ENCODE measurements around the gene PARD3B.

Gene PARD3B

GRCh38 chr2:204544961-204545860, at the start of gene PARD3B:
TSS of gene PARD3B (plus strand) at chr2:204545475. CDS start at chr2:204546000, 525 bp downstream.
- no peak for DNase-seq

GRCh38 chr2:204496779-204497178, 48.5 kb upstream of the PARD3B start:
- no peak for DNase-seq

GRCh38 chr2:204497855-204498254, 47.4 kb upstream of the PARD3B start:
- DNase-seq: no peak

GRCh38 chr2:204498291-204498690, 47.0 kb upstream of the PARD3B start:
- DNase-seq: no peak

- DNase-seq: no peak
These were observed 41.4 kb upstream of the PARD3B start for GRCh38 chr2:204503869-204504268.

GRCh38 chr2:204504594-204504993, 40.7 kb upstream of the PARD3B start:
- no peak for DNase-seq

GRCh38 chr2:204505488-204505887, 39.8 kb upstream of the PARD3B start:
- DNase-seq: no peak

GRCh38 chr2:204505946-204506345, 39.3 kb upstream of the PARD3B start:
- DNase-seq: no peak

GRCh38 chr2:204507636-204508035, 37.6 kb upstream of the PARD3B start:
- no peak for DNase-seq

GRCh38 chr2:204510709-204511420, 34.4 kb upstream of the PARD3B start:
- no peak for DNase-seq

GRCh38 chr2:204514439-204514838, 30.8 kb upstream of the PARD3B start:
- DNase-seq: no peak

- DNase-seq: no peak
These were observed 29.9 kb upstream of the PARD3B start for GRCh38 chr2:204515416-204515815.

- no peak for DNase-seq
These were observed 28.1 kb upstream of the PARD3B start for GRCh38 chr2:204517154-204517553.

- no peak for DNase-seq
These were observed 15.3 kb upstream of the PARD3B start for GRCh38 chr2:204529795-204530463.

- no peak for DNase-seq
These were observed 14.8 kb upstream of the PARD3B start for GRCh38 chr2:204530464-204530805.

GRCh38 chr2:204533629-204534370, 11.5 kb upstream of the PARD3B start:
- DNase-seq: no peak

GRCh38 chr2:204535356-204535755, 9.9 kb upstream of the PARD3B start:
- no peak for DNase-seq

- no peak for DNase-seq
These were observed 9.5 kb upstream of the PARD3B start for GRCh38 chr2:204535764-204536163.

GRCh38 chr2:204538182-204539018, 6.9 kb upstream of the PARD3B start:
- DNase-seq: no peak

- no peak for DNase-seq
These were observed 6.3 kb upstream of the PARD3B start for GRCh38 chr2:204539019-204539385.

- no peak for DNase-seq
These were observed 3.6 kb upstream of the PARD3B start for GRCh38 chr2:204541637-204542036.

GRCh38 chr2:204542982-204543608, 2.2 kb upstream of the PARD3B start:
- no peak for DNase-seq

Data from NCI-H2081 treated with DMSO at 0.1 percent for 48 hours (cell line).